ENCODE data around the gene BCL11B.

Gene BCL11B

DNA sequence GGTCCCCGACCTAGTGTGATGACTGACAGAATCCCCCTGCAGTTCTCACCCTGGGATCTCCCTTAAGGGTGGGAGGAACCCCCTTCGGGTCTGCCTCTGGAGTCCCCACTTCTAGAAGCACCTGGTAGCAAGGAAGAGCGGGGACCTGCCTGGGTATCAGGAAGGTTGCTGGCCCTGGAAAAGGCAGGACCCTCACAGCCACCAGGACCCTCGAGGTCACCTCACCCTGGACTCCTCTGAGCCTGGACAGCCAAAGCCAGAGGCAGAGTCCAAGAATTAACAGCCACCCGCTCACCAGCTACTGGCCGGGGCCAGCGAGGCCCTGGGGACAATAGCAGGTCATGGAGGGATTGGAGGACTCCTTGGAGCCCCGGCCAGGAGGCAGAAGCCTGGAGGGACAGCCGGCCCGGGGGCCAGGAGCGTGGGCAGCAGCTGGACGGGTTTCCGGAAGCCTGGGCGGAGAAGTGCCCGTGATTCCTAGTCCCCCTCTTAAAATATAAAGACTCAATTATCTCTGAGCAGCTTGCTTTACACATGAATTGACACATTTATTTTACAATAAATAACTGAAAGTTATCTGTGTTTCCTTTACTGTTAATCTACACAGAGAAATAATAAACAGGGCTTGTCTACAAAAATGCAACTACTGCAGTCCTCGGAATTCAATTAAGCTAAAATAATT, 17.5 kb downstream of the BCL11B start:
- no peak for DNase-seq (ENCODE audit: low read depth in 2 of 2)

DNA sequence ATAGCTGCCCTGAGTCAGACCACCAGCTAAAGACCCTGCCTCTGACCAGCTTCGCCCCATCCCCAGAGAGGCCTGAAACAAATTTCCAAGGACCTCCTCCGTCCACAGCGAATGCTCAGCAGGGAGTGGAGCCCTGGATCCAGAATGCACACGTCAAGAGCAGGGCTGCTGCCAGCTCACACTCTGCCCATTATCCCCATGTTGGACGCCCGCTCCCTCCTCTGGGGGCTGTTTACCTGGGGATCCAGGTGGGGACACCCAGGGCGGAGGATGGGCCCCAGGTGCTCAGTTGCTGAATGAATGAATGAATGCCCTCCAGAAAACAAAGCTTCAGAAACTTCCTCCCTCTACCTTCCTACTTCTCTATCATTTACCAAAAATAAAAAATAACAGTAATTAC, 18.1 kb downstream of the BCL11B start:
- no peak for DNase-seq (ENCODE audit: low read depth in 2 of 2)

DNA sequence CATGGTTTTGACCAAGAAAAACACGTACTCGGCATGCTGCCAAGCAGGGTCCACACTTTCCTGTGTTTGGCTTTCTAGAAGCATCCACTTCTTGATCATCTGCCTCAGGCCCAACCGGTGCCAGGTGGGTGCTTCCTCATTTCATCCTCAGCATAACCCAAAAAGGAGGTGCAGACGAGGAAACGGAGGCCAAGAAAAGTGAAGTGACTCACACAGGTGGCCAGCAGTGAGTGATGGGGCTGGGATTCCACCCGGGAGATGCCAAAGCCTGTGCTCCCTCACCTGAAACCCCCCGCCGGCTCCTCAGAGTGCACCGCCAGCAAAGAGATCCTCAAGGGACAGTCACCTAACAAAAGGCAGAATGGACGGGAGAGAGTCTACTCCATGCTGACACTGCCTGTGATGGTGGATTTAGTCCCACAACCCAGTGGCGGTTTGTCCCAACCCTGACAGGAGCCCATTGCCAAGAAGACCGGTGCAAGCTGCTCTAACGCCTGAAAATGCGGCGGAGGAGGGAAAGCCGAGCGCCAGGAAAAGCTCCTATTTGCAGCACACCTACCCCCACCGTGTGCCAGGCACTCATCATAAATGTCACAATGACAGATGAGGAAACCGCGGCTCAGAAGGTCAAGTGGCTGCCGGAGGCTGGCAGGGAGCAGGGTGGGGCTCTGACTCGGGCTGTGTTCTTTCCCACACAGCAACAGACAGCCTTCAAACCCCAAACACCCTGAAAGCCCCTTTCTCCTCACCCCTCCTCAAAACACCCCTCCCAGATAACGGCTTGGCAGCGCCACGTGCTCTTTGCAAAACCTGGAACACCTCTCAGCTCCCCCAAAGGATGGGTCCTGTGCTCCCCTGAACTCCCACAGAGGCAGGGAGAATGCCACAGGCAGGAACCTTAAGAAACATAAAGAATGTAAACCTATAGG, 18.8 kb downstream of the BCL11B start:
- no peak for DNase-seq (ENCODE audit: low read depth in 2 of 2)

DNA sequence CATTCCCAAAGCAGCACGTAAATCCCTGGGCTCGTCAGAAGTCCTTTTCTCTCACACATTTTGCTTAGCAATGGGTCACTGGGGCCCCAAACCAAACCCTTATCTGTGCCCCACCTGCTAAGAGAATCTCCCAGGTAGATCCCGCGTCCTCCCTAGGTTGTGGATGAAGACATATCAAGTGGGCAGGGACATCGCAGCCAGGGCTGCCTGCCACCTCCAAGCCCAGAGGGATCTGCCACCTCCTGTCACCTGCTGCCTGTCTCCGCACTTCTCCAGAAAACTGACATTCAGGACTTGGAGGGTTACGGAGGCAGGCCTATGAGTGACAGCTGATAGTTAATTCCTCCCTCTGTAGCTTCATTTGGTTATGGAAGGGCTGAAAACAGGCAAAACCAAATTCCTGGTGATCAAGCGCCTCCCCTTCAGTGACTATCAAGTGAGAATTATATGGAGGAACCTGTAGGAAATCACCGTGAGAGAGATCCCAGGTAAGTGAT, 19.5 kb downstream of the BCL11B start:
- DNase-seq (ENCODE audit: low read depth in 2 of 2) = no peak

DNA sequence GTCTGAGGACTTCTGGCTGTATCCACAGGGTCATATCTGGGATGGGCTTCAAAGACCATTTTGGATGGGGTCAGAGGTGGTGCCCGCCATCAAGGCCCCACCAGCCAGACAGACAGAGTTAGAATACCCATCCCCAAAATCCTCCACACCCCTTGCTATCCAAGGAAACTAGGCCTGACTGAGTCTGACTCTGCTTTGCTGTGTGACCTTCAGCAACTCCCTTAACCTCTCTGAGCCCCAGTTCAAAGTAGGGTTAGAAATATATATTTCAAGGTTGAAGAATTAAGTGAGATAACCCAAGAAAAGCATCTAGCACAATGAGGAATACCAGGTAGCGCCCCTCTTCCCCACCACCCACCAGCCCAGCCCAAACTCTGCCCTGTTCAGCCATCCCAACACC, 20.3 kb downstream of the BCL11B start:
- DNase-seq (ENCODE audit: low read depth in 2 of 2) = no peak

DNA sequence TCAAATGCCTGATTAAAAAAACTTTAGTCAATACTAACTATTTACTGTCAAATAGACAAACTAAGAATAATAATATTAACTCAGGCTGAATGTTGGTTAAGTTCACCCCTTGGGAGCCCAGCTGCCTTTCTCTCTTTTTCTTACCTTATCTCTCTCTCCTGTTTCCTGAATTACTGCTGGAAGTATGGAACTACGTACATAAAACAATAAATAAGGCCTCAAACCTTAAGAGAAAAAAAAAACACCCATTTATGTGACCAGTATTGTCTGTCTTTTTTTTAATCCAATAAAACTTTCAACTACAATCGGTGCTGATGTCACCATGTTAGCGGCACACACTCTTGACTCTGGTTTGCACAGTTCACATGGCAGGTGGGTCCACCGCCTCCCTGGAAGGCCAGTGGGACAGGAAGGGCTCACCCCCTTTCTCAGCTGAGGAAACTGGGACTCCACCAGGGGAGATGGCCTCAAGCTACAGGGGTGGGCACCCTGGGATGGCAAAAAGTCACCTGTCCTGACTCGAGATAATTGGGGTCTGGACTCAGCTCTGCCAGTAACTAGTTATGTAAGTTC, 21.3 kb downstream of the BCL11B start:
- no peak for DNase-seq (ENCODE audit: low read depth in 2 of 2)

DNA sequence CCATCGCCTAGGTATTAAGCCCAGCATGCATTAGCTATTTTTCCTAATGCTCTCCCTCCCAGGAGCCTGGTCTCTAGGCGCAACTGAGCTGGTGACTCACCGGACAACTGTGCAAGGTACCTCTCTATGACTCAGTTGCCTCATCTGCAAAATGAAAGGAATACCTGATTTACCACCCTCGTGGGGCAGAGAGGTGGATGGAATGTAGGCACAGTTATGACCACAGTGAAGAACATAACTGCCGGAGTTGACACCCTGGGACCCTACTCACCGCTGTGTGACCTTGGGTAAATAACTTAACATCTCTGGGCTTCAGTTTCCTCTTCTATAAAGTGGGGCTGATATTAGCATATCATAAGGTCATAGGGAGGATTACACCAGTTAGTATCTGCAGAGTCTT, 22.6 kb downstream of the BCL11B start:
- DNase-seq (ENCODE audit: low read depth in 2 of 2) = no peak

DNA sequence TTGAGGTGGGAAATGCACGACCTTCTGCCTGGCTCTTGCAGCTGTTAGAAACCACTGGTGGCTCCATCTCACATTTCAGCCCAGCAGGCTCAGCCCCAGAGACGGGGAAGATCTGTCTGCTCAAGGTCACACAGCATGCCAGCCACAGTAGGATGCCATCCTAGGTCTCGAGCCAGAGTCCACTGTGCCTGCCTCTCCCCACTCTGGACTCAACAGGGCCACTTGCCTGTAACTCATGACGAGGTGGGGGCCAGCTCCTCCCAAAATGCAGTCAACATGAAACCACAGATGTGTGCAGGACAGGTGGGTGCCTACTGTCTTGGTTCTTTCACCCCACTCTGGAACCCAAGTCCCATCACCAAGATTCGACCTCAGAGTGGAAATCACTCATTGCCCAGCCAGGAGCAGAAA, 23.2 kb downstream of the BCL11B start:
- DNase-seq (ENCODE audit: low read depth in 2 of 2) = no peak

DNA sequence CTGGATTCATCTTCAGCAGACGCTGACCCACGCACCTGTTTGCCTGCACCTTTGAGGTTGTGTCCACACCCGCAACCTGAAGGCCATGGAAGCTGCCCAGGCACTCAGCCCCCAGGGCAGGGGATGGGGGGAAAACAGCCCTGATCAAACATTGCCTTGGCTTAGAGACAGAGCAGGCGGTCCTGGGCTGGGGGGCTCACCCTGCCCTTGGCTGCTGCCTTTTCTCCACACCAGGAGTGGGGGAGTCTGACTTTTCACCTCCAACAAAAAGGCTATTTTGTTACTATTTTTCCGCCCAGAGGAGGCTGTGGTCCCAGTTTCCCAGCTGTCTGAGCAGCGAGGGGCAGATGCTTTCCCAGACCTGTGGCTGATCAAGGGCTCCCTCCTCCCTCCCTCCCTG, 24.2 kb downstream of the BCL11B start:
- DNase-seq (ENCODE audit: low read depth in 2 of 2) = no peak

DNA sequence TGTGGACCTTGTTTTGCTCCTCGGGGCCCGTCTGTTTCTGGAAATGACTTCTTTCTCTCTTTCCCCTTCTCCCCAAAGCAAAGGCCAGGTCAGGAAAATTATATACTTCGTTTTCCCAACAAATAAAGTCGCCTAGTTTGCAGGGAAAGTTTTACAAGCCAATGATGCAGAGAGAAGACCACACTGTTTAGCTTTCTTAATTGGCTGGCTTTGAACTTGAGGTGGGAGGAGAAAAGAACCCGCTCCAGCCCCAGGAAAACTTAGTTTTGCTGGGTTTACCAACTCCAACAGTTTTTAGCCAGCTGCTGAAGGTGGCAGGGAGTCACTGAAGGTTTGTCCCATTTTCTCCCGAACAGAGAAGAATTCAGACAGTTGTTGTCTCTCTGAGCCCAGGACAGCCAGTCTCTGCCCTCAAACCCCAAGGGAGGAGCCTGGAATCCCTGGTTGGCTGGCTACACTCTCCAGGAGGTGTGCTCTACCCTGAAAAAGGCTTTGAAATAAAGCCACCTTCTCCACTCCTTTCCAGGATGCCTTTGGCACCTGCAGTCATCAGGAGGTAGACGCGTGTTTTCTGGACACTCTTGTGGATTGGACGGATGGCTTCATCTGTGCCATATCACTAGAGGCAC, 24.8 kb downstream of the BCL11B start:
- no peak for DNase-seq (ENCODE audit: low read depth in 2 of 2)

DNA sequence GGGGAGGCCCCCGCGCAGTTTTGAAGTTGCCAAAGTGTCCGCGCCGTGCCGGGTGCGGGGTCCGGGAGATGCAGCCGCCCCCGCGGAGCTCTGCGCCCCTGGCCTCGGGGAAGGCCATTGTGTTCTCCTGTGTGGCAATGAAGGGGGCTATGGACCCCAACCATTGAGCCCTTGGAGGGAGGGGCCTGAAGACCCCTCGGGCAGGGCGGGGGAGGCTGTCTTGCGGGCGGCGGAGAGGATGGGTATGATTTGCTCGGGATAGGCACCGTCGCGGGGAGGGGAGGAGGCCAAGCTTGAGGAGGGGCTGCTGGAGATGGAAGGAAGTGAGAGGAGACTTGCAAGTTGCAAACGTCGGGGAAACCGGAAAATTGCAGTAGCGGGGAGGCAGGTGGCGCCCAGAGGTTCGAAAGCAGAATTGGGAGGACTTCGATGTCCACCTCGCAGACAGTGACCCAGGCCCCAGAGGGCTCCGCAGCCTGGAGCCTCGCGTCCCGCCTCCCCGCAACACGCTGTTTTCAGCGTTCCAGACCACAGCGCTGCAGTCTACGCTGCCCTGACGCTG, 25.4 kb downstream of the BCL11B start:
- DNase-seq (ENCODE audit: low read depth in 2 of 2) = no peak

DNA sequence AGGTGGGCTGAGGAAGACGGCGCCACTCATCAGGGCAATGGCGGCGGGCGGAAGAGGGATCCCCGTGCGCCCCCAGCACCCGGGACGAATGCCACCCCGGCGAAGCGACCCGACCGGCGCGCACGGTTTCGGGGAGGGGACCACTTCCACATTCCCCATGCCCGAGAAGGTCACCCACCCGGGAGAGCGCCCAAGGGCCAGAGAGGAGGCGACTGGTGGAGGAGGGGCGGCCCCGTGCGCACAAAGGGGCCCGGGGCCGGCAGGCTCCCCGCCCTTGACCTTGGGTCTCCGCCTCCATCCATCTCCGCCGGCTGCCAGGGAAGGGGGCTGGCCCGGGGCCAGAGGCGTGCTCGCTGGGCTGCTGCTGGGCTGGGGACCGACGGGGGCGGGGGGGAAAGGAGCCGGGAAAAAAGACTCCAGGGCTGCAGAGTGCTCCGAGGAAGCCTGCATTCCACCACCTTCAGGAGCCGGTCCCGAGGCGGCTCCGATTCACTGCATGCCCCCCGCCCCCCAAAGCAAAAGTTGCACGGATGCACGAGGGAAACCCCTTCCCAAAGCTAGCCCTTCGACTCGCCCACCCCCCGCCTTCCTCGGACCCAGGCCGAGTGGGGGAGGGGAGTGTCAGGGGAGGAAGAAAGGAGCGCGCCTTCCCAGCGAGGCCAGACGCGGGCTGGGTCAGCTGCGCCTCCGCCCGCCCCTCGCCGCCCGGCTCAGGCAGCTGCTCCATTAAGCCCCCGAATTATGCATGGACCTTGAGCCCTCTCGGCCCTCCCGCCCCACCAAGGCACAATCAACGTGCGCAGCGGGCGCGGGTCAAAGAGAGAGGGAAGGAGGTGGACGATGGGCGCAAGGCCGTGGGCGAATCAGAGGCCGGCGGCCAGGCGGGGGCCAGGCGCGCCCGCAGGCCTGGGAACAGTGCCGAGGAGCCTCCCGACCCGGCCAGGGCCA, 26.2 kb downstream of the BCL11B start:
- no peak for DNase-seq (ENCODE audit: low read depth in 2 of 2)

DNA sequence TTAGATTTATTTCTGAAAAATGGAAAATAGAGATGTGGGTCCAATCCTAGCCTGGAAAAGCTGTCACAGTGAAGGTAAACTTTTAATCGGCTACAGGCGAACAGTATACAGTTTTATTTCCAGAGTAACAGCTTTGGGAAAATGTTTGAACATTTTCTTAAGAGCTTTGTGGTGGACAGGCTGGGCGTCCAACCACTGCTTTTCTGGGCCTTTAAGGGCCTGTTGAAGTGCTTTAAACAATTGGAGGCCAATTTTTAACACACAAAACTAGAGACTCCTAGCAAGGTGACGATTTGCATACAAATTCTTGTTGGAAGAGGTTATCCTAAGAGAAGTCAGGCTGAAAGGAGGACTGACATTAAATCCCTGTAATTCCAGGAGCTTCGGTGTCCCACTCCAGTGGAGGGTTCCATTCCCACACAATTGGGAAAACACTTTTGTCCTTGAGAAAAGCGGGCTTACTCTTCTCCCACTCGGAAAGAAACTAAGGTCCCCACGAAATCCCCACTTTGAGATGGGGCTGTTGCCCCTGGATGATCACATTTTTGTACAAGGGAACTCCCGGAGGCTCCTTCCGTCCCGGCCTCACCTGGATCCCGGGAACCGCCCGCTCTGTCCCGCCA, 26.9 kb downstream of the BCL11B start:
- no peak for DNase-seq (ENCODE audit: low read depth in 2 of 2)

DNA sequence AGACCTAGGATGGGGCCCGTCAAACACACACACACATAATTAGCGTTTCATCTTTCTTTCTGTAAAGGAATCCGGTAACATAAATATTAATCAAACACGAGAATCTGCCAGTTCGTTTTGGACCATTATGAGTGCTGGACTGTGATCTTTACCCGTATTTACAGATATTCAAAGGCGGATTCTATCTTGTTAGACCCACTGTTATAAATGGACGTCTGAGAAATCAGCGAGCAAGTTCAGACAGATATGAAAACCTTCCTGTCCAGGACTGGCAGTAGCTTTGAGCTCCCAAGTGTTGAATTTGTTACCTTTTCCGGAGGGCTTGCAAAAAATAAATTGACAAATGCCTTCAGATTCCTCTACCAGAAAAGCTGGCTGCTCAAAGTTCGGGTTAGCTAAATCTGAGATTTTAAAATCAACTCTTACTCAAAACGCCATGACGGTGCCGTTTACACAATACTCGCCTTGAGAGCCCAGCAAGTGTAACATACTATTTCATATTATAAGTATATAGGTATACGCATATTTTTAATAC, 27.6 kb downstream of the BCL11B start:
- DNase-seq (ENCODE audit: low read depth in 2 of 2) = no peak

DNA sequence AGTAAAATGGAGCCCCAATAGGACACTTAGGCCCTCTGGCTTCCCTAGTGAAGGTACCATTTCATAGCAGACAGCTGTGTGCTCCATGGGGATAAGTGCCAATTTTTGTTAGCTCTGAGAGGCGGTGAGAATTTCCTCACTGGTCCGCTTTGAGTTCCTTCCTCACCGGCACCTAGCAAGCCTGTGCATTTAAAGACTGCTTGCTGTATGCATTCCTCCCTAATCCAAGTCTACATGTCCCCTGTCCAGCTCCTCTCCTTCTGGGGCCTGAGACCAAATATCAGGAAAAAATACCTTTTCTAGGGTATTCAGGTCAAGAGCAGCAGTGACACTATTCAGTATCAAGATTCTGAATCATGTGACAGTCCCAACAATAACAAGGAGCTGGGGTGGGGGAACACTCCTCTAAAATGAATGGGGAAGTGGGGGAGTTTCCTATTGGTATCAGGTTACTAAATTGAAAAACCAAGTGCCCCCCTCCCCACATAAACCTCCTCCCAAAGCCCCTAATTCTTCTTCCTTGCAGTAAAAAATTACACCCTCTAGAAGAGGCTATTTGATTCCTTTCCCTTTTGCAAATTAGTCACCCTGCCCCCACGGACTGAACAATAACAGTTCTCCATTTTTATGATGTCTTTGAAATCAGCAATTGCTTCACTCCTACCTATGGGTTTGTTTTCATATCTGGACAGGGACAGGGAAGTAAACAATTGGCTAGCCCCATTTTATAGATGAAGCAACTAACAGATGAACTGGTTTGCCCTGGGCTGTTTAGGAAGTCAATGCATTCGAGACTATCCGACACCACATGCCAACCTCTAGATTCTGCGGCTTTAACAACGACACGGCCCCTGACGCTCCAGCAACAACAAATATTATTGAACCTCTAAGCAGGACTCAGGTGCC, 28.9 kb downstream of the BCL11B start:
- DNase-seq (ENCODE audit: low read depth in 2 of 2) = no peak

DNA sequence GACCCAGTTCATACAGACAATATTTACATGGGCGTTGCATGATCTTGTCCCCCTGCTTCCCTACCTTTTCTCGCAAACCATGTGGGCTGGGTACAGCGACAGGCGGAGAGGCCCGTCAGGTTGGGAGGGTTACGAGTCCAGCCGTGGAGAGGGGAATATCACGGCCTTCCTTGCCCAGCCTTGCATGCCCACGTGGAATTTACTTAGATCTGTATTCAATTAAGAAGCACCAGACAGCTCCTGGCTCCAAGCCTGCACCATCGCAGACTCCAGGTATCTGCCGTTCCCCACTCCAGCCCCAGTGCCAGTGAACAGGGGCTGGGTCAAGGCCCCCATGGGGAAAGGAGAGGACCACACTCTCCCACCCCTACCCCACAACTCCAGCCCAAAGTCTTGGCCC, 29.8 kb downstream of the BCL11B start:
- no peak for DNase-seq (ENCODE audit: low read depth in 2 of 2)

DNA sequence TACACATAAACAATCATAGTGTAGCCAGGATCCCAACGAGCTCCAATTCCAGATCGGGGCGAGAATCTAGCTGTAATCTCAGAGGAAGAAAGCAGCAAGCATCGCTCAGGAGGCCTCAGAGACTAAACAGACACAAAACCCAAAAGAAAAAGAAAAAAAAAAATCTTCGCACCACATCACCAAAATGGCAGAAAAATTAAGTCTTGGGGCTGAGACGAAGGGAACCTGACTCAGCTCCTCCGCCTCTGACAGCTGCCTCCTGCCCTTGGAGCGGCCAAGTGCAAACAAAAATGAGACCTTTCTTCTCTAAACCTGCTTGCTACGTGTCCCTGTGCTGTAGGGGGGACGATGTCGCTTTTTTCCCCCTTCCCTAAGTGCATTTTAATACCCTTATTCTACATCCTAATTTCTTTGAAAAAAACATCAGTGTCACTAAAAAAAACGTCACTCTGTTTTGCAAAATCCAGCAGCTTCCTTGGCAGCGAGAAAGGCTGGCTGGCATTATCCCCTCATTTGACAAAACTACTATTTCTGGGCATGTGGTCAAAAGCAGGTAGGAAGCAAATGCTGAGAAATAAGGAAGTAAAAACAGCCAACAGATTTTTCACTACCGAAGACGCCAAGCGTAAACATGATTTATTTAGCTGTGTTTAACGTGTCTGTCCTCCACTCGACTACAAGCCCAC, 30.5 kb downstream of the BCL11B start:
- no peak for DNase-seq (ENCODE audit: low read depth in 2 of 2)

DNA sequence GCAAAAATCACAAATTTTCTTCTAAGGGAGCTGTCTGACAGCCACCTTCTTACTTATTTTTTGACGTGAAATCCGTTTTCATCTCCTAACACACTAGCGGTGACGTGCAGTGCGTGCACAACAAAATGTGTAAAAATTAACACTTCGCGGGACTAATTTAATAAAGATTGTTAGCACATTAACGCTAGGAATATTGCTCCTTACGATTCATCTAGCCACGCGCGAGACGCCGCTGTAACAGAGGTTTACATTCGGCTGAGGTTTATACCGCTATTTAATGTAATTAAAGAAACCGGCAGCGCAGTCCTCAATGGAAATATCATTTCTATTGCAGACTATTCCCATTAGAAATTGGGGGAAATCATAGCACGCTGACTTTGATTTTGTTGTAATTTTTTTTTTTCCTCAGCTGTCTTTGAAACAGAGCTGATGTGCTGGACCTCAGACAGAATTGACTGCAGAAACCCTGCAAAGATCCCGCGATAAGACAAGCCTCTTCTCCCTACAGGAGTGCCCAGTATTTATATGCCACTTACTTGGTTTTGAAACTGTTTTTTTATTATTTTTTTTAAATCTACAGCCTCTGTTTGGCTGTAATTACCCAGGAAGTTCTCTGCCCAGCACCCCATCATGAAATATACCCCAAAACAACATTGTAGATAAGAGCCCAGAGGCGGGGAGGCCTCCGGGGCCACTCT, 31.2 kb downstream of the BCL11B start:
- DNase-seq (ENCODE audit: low read depth in 2 of 2) = no peak

Measured in stimulated activated CD4-positive, alpha-beta T cell treated with anti-CD3 and anti-CD28 coated beads, Interleukin-1b, Interleukin-23, amount 100 ng/mL, for 1 hour (primary cell).